A673 (cell line): Measurements from ENCODE around the gene MKNK1.

Source experiments
- EZH2 ChIP-seq: fragments of 200-600 bp; sonication (generic); IDR thresholded peaks from 2 replicates; pipeline ENCODE4 v1.6.1; 2017; ENCODE audit warnings: borderline replicate concordance, low read depth, mild to moderate bottlenecking, mixed read lengths, antibody characterized with exemption, low read length; ENCODE audit not compliant: poor library complexity, severe bottlenecking
- TF ChIP-seq, protein P1 (sequence below): fragments of 300-800, 200-600 bp; sonication (generic); conservative IDR thresholded peaks from 2 replicates; pipeline ENCODE4 v1.5.1; 2017; ENCODE audit warnings: low read depth, mild to moderate bottlenecking, antibody characterized with exemption, low read length, moderate library complexity, mixed read lengths

- TF ChIP-seq EZH2, result no peak
- TF ChIP-seq, protein P1, sequence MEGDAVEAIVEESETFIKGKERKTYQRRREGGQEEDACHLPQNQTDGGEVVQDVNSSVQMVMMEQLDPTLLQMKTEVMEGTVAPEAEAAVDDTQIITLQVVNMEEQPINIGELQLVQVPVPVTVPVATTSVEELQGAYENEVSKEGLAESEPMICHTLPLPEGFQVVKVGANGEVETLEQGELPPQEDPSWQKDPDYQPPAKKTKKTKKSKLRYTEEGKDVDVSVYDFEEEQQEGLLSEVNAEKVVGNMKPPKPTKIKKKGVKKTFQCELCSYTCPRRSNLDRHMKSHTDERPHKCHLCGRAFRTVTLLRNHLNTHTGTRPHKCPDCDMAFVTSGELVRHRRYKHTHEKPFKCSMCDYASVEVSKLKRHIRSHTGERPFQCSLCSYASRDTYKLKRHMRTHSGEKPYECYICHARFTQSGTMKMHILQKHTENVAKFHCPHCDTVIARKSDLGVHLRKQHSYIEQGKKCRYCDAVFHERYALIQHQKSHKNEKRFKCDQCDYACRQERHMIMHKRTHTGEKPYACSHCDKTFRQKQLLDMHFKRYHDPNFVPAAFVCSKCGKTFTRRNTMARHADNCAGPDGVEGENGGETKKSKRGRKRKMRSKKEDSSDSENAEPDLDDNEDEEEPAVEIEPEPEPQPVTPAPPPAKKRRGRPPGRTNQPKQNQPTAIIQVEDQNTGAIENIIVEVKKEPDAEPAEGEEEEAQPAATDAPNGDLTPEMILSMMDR, result no peak
Observed at GRCh38 chr1:46621930-46622329, 17.9 kb upstream of the MKNK1 start.
